ENCODE results near the gene TCN2.
"Not testable (repeated sequence)": the region's sequence is repeated elsewhere in the genome, so short reads cannot be mapped to it uniquely, and the experiment has no call there.

The TCN2 gene

GRCh38 chr22:30606455-30607299 is at the start of gene TCN2:
TCN2 (plus strand) TSS chr22:30607174; CDS start chr22:30607332, 158 bp downstream.
- peak; percentile 87 for DNase-seq

GRCh38 chr22:30557243-30557642 is 49.7 kb upstream of the TCN2 start:
- DNase-seq, result no peak

- DNase-seq, result no peak
Observed at GRCh38 chr22:30559889-30560288, 47.1 kb upstream of the TCN2 start.

- DNase-seq, result not testable (repeated sequence)
Observed at GRCh38 chr22:30560643-30561202, 46.3 kb upstream of the TCN2 start.

- no peak for DNase-seq
Observed at GRCh38 chr22:30561402-30562189, 45.4 kb upstream of the TCN2 start.

GRCh38 chr22:30562366-30562765 is 44.6 kb upstream of the TCN2 start:
- no peak for DNase-seq

- DNase-seq, result no peak
Observed at GRCh38 chr22:30564045-30564760, 42.8 kb upstream of the TCN2 start.

- no peak for DNase-seq
Observed at GRCh38 chr22:30564761-30565119, 42.2 kb upstream of the TCN2 start.

- no peak for DNase-seq
Observed at GRCh38 chr22:30565341-30565740, 41.6 kb upstream of the TCN2 start.

- no peak for DNase-seq
Observed at GRCh38 chr22:30566125-30566524, 40.8 kb upstream of the TCN2 start.

GRCh38 chr22:30567277-30567676 is 39.7 kb upstream of the TCN2 start:
- DNase-seq, result not testable (repeated sequence)

- DNase-seq, result no peak
Observed at GRCh38 chr22:30568137-30568805, 38.7 kb upstream of the TCN2 start.

GRCh38 chr22:30569674-30570202 is 37.2 kb upstream of the TCN2 start:
- DNase-seq, result no peak

- no peak for DNase-seq
Observed at GRCh38 chr22:30572210-30572609, 34.8 kb upstream of the TCN2 start.

GRCh38 chr22:30572840-30573593 is 34.0 kb upstream of the TCN2 start:
- DNase-seq, result no peak

GRCh38 chr22:30573594-30574094 is 33.3 kb upstream of the TCN2 start:
- peak; percentile 53 for DNase-seq

- DNase-seq, result peak; percentile 62
Observed at GRCh38 chr22:30574095-30574981, 32.6 kb upstream of the TCN2 start, which contains the start of gene GAL3ST1. GAL3ST1 (minus strand) TSS chr22:30574665; CDS start chr22:30557392, 17,273 bp downstream.

GRCh38 chr22:30574997-30575671 is 31.8 kb upstream of the TCN2 start:
- DNase-seq, result peak; percentile 77

GRCh38 chr22:30575859-30576258 is 31.1 kb upstream of the TCN2 start:
- DNase-seq, result peak; percentile 39
